Neural progenitor cell (in vitro differentiated cells): ENCODE measurements around the gene GRM6.

Source experiments
- CTCF ChIP-seq: fragments of 200-600 bp; sonication (generic); IDR thresholded peaks from 2 replicates; pipeline ENCODE4 v1.5.1; 2017; ENCODE audit warnings: antibody characterized with exemption, mild to moderate bottlenecking
- EZH2 ChIP-seq: fragments of 200-600 bp; sonication (generic); IDR thresholded peaks from 2 replicates; pipeline ENCODE4 v1.6.1; 2017; ENCODE audit warnings: antibody characterized with exemption, mild to moderate bottlenecking, moderate library complexity

GRCh38 chr5:178983728-178984127, 11.4 kb downstream of the GRM6 start:
- no peak for TF ChIP-seq CTCF
- no peak for TF ChIP-seq EZH2
